ENCODE data around the gene SUFU. TPM values are rescaled to one million over a fixed set of nuclear protein-coding genes. Genes with fewer than 3 reads are reported as not detected.

The SUFU gene
- total and polyA plus RNA-seq, 2 donors from 2014 or later, result 6.5 to 18.9 TPM

DNA sequence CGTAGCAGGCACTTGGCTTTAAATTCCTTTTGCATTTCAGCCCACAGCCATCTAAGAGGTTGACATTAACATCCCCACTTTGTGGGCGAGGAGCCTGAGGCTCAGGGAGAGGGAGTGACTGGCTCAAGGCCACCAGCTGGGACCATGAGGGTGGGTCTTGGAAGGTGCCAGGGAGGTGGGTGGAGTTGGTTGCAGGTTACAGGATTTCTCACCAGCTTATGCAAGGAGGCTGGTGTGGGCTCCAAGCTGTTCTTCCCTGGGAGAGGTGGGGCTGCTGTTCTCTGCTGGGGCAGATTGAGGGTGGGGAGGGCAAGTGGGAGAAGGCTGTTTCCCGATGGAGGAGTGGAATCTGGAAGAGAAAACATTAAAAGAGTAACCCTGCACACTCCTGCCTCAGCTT lies 38.3 kb upstream of the SUFU start:
- Histone ChIP-seq H3K36me3 (ENCODE audit: control insufficient read depth in 2 of 3, insufficient read depth in 3 of 3, low read length in 3 of 3) (no peaks in the 10 kb centered on the region), H3K27me3 (ENCODE audit: control insufficient read depth, insufficient read depth, low read length) (no peaks in the 10 kb centered on the region), H3K4me1 (ENCODE audit: control insufficient read depth in 2 of 3, insufficient read depth in 2 of 3, low read depth in 1 of 3, low read length in 3 of 3) (peaks cover 0 to 4% (median 0%) of the 10 kb centered on the region in 3 donors), H3K27ac (ENCODE audit: low read depth in 2 of 2, low read length in 2 of 2) (no peak overlapping the region), H3K4me3 (ENCODE audit: low read length in 3 of 3) (no peak overlapping the region), H3K9me3 (ENCODE audit: control insufficient read depth in 2 of 3, insufficient read depth in 1 of 3, low read length in 3 of 3) (no peaks in the 10 kb centered on the region), H3K9ac (ENCODE audit: low read length in 3 of 3) (no peak overlapping the region)
- intact Hi-C loops (cut with DNase I), result no loop called here
- DNase-seq (no peak), FAIRE-seq (no peak)
- TF ChIP-seq, protein P1, sequence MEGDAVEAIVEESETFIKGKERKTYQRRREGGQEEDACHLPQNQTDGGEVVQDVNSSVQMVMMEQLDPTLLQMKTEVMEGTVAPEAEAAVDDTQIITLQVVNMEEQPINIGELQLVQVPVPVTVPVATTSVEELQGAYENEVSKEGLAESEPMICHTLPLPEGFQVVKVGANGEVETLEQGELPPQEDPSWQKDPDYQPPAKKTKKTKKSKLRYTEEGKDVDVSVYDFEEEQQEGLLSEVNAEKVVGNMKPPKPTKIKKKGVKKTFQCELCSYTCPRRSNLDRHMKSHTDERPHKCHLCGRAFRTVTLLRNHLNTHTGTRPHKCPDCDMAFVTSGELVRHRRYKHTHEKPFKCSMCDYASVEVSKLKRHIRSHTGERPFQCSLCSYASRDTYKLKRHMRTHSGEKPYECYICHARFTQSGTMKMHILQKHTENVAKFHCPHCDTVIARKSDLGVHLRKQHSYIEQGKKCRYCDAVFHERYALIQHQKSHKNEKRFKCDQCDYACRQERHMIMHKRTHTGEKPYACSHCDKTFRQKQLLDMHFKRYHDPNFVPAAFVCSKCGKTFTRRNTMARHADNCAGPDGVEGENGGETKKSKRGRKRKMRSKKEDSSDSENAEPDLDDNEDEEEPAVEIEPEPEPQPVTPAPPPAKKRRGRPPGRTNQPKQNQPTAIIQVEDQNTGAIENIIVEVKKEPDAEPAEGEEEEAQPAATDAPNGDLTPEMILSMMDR (IDR thresholded peaks at IDR 0.05; ENCODE audit: borderline replicate concordance, extremely low read depth, insufficient read depth), result no peak

DNA sequence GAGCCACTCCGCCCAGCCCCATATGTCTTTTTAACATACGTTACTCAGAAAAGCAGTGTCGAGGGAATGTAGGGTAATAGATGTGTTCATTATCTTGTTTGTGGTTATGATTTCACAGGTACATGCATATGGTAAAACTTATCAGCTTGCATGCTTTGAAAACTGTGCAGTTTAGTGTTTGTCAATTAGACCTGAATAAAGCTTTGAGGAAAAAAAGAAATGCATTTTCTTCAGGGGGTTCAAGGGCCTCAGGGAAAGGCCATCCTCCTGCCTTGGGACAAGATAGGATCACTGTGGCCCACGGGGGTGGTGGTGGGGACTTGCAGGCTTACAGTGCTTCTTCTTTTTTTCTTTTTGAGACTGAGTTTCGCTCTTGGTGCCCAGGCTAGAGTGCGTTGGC lies 36.5 kb upstream of the SUFU start:
- Histone ChIP-seq H3K36me3 (ENCODE audit: control insufficient read depth in 2 of 3, insufficient read depth in 3 of 3, low read length in 3 of 3) (no peaks in the 10 kb centered on the region), H3K27me3 (ENCODE audit: control insufficient read depth, insufficient read depth, low read length) (no peaks in the 10 kb centered on the region), H3K4me1 (ENCODE audit: control insufficient read depth in 2 of 3, insufficient read depth in 2 of 3, low read depth in 1 of 3, low read length in 3 of 3) (no peaks in the 10 kb centered on the region), H3K9ac (ENCODE audit: low read length in 3 of 3) (no peak overlapping the region), H3K27ac (ENCODE audit: low read depth in 2 of 2, low read length in 2 of 2) (no peak overlapping the region), H3K9me3 (ENCODE audit: control insufficient read depth in 2 of 3, insufficient read depth in 1 of 3, low read length in 3 of 3) (no peaks in the 10 kb centered on the region), H3K4me3 (ENCODE audit: low read length in 3 of 3) (no peak overlapping the region)
- TF ChIP-seq, protein P1 (IDR thresholded peaks at IDR 0.05; ENCODE audit: borderline replicate concordance, extremely low read depth, insufficient read depth), result no peak
- DNase-seq (no peak), FAIRE-seq (no peak)
- intact Hi-C loops (cut with DNase I), result no loop called here

DNA sequence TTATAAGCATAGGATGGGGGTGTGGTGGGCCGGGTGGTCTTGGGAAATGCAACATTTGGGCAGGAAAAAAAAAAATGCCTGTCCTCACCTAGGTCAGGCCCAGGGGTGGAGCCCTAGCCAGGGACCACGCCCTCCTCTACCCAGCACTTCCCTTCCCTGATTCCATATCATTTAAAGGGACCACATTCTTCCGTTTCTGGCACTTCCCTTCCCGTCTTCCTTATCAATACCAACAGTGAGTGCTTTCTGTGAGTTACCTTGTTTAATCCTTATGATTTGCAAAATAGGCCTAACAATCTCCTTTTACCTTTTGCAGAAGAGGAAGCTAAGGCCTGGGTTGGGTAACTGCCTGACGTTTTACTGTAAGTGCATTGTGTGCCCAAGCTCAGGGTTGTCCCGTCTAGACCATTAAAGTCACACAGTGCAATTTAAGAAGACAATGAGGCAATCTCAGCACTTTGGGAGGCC lies 35.8 kb upstream of the SUFU start:
- DNase-seq (no peak), FAIRE-seq (no peak)
- no peak overlapping the region for H3K27ac ChIP-seq (ENCODE audit: low read depth in 2 of 2, low read length in 2 of 2)
- no peaks in the 10 kb centered on the region for H3K36me3 ChIP-seq (ENCODE audit: control insufficient read depth in 2 of 3, insufficient read depth in 3 of 3, low read length in 3 of 3)
- no peaks in the 10 kb centered on the region for H3K27me3 ChIP-seq (ENCODE audit: control insufficient read depth, insufficient read depth, low read length)
- H3K9ac ChIP-seq (ENCODE audit: low read length in 3 of 3), result no peak overlapping the region
- TF ChIP-seq, protein P1 (IDR thresholded peaks at IDR 0.05; ENCODE audit: borderline replicate concordance, extremely low read depth, insufficient read depth), result no peak
- intact Hi-C loops (cut with DNase I), result no loop called here
- no peaks in the 10 kb centered on the region for H3K4me1 ChIP-seq (ENCODE audit: control insufficient read depth in 2 of 3, insufficient read depth in 2 of 3, low read depth in 1 of 3, low read length in 3 of 3)
- H3K9me3 ChIP-seq (ENCODE audit: control insufficient read depth in 2 of 3, insufficient read depth in 1 of 3, low read length in 3 of 3), result no peaks in the 10 kb centered on the region
- no peak overlapping the region for H3K4me3 ChIP-seq (ENCODE audit: low read length in 3 of 3)

DNA sequence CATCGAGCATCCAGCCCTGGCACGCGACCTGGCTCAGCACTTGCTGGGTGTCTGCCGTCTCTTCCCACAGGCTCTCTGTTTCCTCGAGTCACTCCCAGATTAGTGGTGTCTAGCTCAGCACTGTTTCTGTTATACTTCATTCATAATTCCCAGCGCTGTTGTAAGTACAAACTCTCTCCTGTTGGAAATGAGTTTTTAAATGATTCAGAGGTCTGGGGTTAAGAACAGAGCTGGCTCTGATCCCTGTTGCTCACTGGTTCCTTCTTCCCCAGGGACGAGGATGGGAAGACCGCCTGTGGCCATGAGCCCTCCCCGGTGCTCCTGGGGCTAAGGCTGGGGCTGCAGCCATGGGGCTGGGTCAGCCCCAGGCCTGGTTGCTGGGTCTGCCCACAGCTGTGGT lies 35.1 kb upstream of the SUFU start:
- FAIRE-seq (no peak), DNase-seq (no peak)
- no peaks in the 10 kb centered on the region for H3K36me3 ChIP-seq (ENCODE audit: control insufficient read depth in 2 of 3, insufficient read depth in 3 of 3, low read length in 3 of 3)
- intact Hi-C loops (cut with DNase I), result no loop called here
- no peak overlapping the region for H3K4me3 ChIP-seq (ENCODE audit: low read length in 3 of 3)
- H3K4me1 ChIP-seq (ENCODE audit: control insufficient read depth in 2 of 3, insufficient read depth in 2 of 3, low read depth in 1 of 3, low read length in 3 of 3), result no peaks in the 10 kb centered on the region
- no peaks in the 10 kb centered on the region for H3K27me3 ChIP-seq (ENCODE audit: control insufficient read depth, insufficient read depth, low read length)
- TF ChIP-seq, protein P1 (IDR thresholded peaks at IDR 0.05; ENCODE audit: borderline replicate concordance, extremely low read depth, insufficient read depth), result no peak
- H3K27ac ChIP-seq (ENCODE audit: low read depth in 2 of 2, low read length in 2 of 2), result no peak overlapping the region
- H3K9me3 ChIP-seq (ENCODE audit: control insufficient read depth in 2 of 3, insufficient read depth in 1 of 3, low read length in 3 of 3), result no peaks in the 10 kb centered on the region
- no peak overlapping the region for H3K9ac ChIP-seq (ENCODE audit: low read length in 3 of 3)
